Measurements from ENCODE around the gene CPA5.

The CPA5 gene

GRCh38 chr7:130332259-130333053 is 12.2 kb upstream of the CPA5 start:
- FAIRE-seq = no peak
- no peak for DNase-seq (ENCODE audit: low spot score)

- no peak for FAIRE-seq
- no peak for DNase-seq (ENCODE audit: low spot score)
Measured at GRCh38 chr7:130333832-130334231, 10.8 kb upstream of the CPA5 start.

DNA sequence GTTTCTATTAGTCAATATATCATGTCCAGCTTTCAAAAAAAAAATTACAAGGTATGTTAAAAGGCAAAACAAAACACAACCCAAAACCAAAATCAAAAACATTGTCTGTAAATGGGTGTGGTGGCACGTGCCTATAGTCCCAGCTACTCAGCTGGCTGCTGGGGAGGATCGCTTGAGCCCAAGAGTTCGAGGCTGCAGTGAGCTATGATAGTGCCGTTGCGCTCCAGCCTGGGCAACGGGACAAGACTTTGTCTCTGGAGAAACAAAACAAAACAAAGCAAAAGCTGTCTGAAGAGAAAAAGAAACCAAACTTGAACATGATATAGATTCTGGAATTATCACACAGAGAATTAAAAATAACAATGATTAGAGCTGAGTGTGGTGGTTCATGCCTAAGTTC is 10.3 kb upstream of the CPA5 start:
- no peak for FAIRE-seq

GRCh38 chr7:130337410-130337971 is 7.1 kb upstream of the CPA5 start:
- DNase-seq (ENCODE audit: low spot score) (no peak), FAIRE-seq (no peak)

More for the DNA sequence above, 10.3 kb upstream of the CPA5 start:
- DNase-seq (ENCODE audit: low spot score) = no peak

DNA sequence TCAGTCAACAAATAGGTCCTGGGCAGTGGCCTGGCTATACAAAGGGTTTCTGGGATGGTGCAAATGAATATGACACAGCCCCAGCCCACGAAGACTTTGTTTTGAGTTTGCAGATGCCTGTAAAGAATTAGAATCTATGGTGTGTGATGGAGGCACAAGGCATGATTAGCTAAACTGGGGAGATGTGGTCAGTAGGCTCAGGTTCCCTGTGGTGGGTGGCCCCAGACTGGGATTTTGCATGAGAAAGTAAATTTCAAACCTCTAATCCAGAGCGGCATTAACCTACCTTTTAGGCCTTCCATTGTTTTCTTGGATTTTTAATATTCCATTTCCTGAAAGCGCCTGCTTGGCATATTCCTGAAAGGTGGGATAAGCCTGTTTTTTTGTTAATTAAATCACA is 6.4 kb upstream of the CPA5 start:
- no peak for DNase-seq (ENCODE audit: low spot score)
- no peak for FAIRE-seq

- DNase-seq (ENCODE audit: low spot score) (no peak), FAIRE-seq (no peak)
Measured at GRCh38 chr7:130341882-130342281, 2.7 kb upstream of the CPA5 start.

DNA sequence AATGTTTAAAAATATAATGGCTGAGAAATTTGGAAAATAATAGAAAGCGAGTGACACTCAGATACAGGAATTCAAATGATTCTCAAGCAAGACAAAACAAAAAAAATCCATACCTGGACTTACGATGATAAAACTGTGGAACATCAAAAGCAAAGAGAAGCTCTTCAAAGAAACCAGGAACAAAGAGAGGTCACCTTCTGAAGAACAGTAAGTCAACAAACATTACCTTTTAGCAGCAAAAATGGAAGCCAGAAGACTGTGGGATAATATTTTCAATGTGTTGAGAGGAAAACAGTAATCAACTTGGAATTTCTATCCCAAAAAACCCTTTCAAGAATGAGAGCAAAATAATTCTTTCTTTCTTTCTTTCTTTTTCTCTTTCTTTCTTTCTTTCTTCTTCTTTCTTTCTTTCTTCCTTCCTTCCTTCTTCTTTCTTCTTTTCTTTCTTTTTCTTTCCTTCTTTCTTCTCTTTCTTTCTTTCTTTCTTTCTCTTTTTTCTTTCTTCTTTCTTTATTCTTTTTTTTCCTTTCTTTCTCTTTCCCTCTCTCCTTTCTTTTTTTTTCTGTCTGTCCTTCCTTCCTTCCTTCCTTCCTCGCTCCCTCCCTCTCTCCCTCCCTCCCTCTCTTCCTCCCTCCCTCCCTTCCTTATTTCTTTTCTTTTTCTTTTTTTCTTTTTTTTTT is 1.8 kb upstream of the CPA5 start:
- FAIRE-seq (no peak), DNase-seq (ENCODE audit: low spot score) (no peak)

DNA sequence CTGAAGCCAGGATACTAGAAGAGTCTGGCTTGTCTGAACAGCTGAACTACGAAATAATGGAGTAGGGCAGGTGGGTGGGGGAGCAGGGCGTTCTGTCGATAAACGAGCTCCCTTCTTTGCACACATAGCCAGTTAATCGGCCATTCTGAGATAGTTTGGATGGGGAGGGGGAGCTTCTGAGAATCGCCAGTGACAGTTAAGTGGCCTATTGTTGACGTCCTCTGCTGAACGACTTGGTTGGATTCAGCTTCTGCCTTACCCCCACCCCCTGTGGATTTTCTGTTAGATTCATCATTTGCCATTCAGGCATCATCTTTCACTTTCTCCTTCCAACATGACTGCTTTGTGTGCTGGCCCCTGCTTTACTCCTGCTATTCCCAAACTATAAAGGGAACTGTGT is 520 bp downstream of the CPA5 start:
- DNase-seq (ENCODE audit: low spot score) (no peak), FAIRE-seq (no peak)

DNA sequence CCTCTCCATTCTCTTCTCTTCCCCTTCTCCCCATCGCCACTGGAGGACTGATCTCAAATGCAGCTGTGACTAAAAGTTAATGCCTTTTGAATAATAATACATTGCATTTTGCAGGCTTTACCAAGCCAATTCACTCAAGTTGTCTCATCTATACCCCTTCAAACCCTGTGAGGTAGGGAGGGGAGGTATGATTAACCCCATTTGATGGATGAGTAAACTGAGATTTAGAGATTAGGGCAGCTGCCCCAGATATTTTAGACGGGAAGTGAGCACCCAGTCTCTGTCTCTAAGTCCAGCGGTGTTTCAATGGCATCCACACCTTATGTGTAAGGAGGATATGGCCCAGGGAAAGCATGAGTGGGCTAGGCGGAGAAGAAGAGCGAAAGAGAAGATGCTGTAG is 1.1 kb downstream of the CPA5 start:
- DNase-seq (ENCODE audit: low spot score) = no peak
- no peak for FAIRE-seq

DNA sequence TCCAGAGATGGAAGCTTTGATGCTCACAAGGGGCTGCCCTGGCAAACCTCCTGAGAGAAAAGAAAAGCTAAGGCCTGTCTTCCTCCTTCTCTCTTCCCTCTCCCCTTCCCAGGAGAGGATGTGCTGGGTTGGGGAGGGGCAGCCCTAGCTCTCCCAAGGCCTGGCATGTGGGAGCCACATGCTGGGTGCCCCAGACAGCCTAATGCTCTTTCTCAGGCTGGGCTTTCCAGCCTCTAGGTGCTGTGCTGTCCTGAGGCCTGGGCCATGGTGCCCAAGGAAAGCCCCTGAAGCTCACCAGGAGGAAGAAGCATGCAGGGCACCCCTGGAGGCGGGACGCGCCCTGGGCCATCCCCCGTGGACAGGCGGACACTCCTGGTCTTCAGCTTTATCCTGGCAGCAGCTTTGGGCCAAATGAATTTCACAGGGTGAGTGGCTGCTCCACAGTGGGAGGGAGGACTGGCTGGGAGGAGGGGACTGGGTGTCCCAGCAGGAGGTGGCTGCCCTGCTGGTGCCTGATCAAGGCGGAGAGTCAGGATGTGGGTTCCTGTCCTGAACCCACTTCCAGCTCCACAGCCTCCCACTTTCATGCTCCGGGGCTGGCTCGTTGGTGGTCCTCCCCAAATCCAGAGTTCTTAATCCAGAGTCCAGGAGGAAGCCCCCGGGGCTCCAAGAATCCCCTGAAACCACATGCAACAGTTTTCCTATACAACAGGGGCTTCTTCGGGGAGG is 1.7 kb downstream of the CPA5 start:
- DNase-seq (ENCODE audit: low spot score) (no peak), FAIRE-seq (no peak)

DNA sequence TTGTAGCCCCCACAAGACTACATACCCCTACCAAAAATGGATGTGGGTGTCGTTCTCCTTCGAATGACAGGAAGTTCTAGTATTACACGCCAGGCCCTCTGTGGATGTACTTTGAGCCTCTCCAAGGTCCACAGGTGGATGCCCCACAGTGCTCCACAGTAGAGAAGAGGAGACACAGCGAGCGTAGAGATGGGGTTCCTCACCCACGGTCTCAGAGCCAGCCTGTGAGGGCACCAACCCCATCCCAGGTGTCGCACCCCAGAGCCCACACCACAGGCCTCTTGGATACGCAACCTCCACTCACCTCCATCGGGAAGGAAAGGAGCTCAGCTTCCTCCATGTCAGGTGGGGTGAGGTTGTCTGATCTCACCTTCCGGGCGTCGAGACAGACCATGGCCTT is 2.3 kb downstream of the CPA5 start:
- FAIRE-seq (no peak), DNase-seq (ENCODE audit: low spot score) (no peak)

DNA sequence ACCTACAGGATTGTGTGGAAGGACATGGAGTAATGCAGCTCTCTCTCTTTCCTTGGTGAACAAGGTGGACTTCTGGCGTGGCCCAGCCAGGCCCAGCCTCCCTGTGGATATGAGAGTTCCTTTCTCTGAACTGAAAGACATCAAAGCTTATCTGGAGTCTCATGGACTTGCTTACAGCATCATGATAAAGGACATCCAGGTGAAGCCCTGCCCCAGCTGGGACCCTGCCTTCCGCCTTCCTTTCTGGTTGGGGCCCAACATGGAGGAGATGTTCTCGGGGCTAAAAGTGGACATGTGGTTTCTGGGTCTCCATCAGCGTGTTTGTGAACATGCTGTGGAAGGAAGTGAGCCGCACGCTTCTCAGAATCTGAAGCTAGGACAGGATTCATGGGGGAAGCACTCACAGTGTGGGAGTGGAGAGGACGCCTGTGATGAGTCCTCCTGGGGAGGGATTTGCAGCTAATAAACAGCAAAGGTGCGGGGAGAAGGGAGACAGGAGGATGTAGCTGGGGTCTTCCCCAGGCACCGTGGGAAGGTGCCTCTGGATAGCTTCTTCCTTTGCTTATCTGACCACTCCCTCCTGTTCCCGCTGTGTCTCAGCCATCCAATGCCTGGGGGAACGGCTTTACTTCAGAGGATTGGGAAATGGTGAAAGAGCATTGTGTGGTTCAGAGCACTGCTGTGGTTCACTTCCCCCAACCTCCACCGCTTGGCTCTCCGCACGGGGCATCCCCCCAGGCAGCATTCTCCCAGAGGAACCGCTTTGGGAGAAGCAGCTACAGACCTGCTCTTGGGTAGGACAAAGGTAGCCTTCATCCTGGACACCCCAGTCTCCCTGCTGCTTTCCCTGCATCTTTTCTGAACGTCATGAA is 5.5 kb downstream of the CPA5 start:
- FAIRE-seq = no peak
- DNase-seq (ENCODE audit: low spot score) = no peak

- DNase-seq (ENCODE audit: low spot score) (no peak), FAIRE-seq (no peak)
Measured at GRCh38 chr7:130350945-130351790, 6.6 kb downstream of the CPA5 start.

GRCh38 chr7:130351791-130352090 is 7.1 kb downstream of the CPA5 start:
- no peak for DNase-seq (ENCODE audit: low spot score)
- FAIRE-seq = no peak

- DNase-seq (ENCODE audit: low spot score) (no peak), FAIRE-seq (no peak)
Measured at GRCh38 chr7:130352194-130353074, 7.8 kb downstream of the CPA5 start.

DNA sequence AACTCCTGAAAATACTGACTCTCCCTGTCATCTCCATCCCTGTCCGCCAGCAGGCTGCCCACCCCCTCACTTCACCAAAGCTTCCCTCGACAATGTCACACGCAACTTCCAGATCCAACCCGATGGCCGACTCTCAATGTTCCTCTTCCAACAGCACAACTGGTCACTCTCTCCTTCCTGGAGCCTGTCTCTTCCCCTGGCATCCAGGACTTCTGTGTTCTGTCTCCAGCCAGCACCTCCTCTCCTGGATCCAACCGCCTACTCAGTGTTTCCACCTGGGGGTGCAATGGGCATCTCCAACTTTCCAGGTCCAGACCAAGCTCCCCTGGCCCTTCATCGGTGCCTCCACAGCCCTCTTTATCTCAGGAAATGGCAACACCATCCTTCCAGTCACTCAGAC is 8.6 kb downstream of the CPA5 start:
- DNase-seq (ENCODE audit: low spot score) (no peak), FAIRE-seq (no peak)

- FAIRE-seq (peak; percentile 95), DNase-seq (ENCODE audit: low spot score) (peak; percentile 99)
Measured at GRCh38 chr7:130356121-130356875, 11.7 kb downstream of the CPA5 start.

DNA sequence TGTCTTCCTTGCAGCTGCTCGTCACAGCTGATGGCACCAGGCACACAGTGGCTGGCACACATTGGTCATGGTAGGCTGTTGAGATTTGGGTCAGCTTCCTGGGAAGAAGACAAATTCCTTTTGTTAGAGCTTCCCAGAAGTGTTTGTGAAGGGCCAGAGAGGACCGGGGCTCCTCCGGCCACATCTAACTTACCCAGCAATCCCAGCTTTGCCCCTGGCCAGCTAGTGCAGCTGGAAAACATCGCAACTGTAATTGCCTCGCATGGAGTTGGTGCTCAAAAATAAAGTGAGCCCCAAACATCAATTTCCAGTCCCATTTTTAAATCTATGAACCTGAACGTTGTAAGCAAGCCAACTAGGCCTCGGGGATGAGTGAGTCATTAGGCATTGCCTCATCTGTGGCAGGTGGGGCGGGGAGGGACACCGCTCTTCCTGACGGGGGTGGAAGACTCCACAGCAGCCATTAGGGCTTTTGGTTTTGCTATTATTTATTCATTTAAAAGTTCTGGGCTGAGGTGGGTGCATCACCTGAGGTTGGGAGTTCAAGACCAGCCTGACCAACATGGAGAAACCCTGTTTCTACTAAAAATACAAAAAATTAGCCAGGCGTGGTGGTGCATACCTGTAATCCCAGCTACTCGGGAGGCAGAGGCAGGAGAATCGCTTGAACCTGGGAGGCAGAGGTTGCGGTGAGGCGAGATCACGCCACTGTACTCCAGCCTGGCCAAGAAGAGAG is 12.4 kb downstream of the CPA5 start:
- peak; percentile 88 for DNase-seq (ENCODE audit: low spot score)
- peak; percentile 87 for FAIRE-seq

Measured in RCC 7860 (cell line).